Smooth muscle cell (in vitro differentiated cells): ENCODE data around the gene HDGFL2. TPM values are rescaled to one million over a fixed set of nuclear protein-coding genes. Genes with fewer than 3 reads are reported as not detected.

Experiments used
- DNase-seq: peaks from one replicate; lab custom pipeline; 2025; ENCODE audit not compliant: unreplicated experiment; lab: John Stamatoyannopoulos, UW
- H2AFZ ChIP-seq: fragments of 200-600 bp; sonication (generic); 2 replicates; pipeline ENCODE4 v1.6.0; 2016; ENCODE audit warnings: antibody characterized with exemption, low read depth, mild to moderate bottlenecking
- H3F3A ChIP-seq: fragments of 200-600 bp; sonication (generic); 2 replicates; pipeline ENCODE4 v1.6.0; 2017; ENCODE audit warnings: antibody characterized with exemption, low read depth
- H3K27ac ChIP-seq: fragments of 200-600 bp; sonication (generic); 2 replicates; pipeline ENCODE4 v1.5.1; 2016; ENCODE audit warnings: low read depth, mild to moderate bottlenecking
- H3K27me3 ChIP-seq: fragments of 200-600 bp; sonication (generic); 2 replicates; pipeline ENCODE4 v1.6.1; 2016; ENCODE audit warnings: low read depth, mild to moderate bottlenecking
- H3K36me3 ChIP-seq: fragments of 200-600 bp; sonication (generic); 2 replicates; pipeline ENCODE4 v1.5.1; 2016; ENCODE audit warnings: low read depth
- H3K4me1 ChIP-seq: fragments of 200-600 bp; sonication (generic); 2 replicates; pipeline ENCODE4 v1.5.1; 2016; ENCODE audit warnings: low read depth
- H3K4me2 ChIP-seq: fragments of 200-600 bp; sonication (generic); 2 replicates; pipeline ENCODE4 v1.6.0; 2016; ENCODE audit warnings: mild to moderate bottlenecking
- H3K4me3 ChIP-seq: fragments of 200-600 bp; sonication (generic); 2 replicates; pipeline ENCODE4 v1.5.1; 2016; ENCODE audit warnings: mild to moderate bottlenecking
- H3K79me2 ChIP-seq: fragments of 200-600 bp; sonication (generic); 2 replicates; pipeline ENCODE4 v1.6.0; 2016; ENCODE audit warnings: low read depth, mild to moderate bottlenecking
- H3K9ac ChIP-seq: fragments of 200-600 bp; sonication (generic); 2 replicates; pipeline ENCODE4 v1.6.0; 2016; ENCODE audit warnings: low read depth
- H3K9me3 ChIP-seq: fragments of 200-600 bp; sonication (generic); replicated peaks from 2 replicates; pipeline ENCODE4 v1.5.1; 2016; ENCODE audit warnings: low read depth
- H4K20me1 ChIP-seq: fragments of 200-600 bp; sonication (generic); 2 replicates; pipeline ENCODE4 v1.6.0; 2016; ENCODE audit warnings: low read depth
- WGBS: methylation state at CpG from one replicate; pipeline ENCODE4 v1.1.7; 2016; ENCODE audit warnings: low lambda C conversion rate; 5-methylcytosine and 5-hydroxymethylcytosine counted together
- polyA plus RNA-seq: library from polyadenylated mRNA; unstranded; fragments of >200 nt; fragmentation: Nextera tagmentation; extraction: Ambion mirVana; gene quantifications from 2 replicates; pipeline ENCODE4 v1.2.1, GENCODE V29; 2016
- total RNA-seq: library from RNA; depleted of rRNA; stranded (reverse); fragments of >200 nt; gene quantifications from 2 replicates; pipeline ENCODE4 v1.2.3, GENCODE V29; 2014
- TF ChIP-seq, protein P1 (sequence below): fragments of 200-600 bp; sonication (generic); IDR thresholded peaks from 2 replicates; pipeline ENCODE4 v1.5.1; 2017; ENCODE audit warnings: borderline replicate concordance, mild to moderate bottlenecking, antibody characterized with exemption; ENCODE audit not compliant: insufficient read depth, poor library complexity, severe bottlenecking

The HDGFL2 gene
- total and polyA plus RNA-seq, 2 experiments from 2014 or later: 27.9 to 94.1 TPM

DNA sequence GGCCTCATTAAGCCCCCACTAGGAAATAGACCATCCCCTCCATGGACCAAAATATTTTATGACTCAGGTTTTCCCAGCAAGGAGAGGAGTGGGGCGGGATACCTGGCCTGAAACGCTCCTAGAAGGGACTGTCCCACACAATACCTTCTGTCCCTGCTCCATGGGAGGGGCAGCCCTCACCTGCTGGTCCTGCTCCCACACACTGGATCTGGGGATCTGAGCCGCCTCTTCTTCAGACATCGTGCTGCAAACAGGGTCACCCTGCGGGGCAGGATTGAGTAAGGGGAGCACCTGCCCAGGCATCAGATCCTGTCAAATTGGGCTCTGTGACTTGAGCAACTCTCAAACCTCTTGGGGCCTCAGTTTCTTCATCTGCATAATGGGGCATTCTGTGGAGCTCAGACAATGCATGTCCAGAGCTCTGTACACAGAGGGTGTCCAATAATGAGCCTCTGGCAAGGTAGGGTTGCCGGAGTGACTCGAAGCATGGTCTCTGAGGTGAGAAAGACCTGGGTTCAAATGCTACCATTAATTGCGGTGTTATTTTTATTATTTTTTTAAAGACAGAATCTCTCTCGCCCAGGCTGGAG is 61.8 kb downstream of the HDGFL2 start:
- Histone ChIP-seq H4K20me1 (no peaks in the 10 kb centered on the region), H3K4me1 (no peaks in the 10 kb centered on the region), H3K27ac (no peak overlapping the region), H3K9ac (no peak overlapping the region), H3K79me2 (no peaks in the 10 kb centered on the region), H3K27me3 (peaks cover 22% of the 10 kb centered on the region), H3K9me3 (no peaks in the 10 kb centered on the region), H3K4me2 (no peak overlapping the region), H2AFZ (no peak overlapping the region), H3K4me3 (no peak overlapping the region), H3K36me3 (no peaks in the 10 kb centered on the region), H3F3A (no peaks in the 10 kb centered on the region)
- DNase-seq: no peak
- TF ChIP-seq, protein P1, sequence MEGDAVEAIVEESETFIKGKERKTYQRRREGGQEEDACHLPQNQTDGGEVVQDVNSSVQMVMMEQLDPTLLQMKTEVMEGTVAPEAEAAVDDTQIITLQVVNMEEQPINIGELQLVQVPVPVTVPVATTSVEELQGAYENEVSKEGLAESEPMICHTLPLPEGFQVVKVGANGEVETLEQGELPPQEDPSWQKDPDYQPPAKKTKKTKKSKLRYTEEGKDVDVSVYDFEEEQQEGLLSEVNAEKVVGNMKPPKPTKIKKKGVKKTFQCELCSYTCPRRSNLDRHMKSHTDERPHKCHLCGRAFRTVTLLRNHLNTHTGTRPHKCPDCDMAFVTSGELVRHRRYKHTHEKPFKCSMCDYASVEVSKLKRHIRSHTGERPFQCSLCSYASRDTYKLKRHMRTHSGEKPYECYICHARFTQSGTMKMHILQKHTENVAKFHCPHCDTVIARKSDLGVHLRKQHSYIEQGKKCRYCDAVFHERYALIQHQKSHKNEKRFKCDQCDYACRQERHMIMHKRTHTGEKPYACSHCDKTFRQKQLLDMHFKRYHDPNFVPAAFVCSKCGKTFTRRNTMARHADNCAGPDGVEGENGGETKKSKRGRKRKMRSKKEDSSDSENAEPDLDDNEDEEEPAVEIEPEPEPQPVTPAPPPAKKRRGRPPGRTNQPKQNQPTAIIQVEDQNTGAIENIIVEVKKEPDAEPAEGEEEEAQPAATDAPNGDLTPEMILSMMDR: no peak
- WGBS: 89% methylated on average over 9 of the region's 9 CpGs

DNA sequence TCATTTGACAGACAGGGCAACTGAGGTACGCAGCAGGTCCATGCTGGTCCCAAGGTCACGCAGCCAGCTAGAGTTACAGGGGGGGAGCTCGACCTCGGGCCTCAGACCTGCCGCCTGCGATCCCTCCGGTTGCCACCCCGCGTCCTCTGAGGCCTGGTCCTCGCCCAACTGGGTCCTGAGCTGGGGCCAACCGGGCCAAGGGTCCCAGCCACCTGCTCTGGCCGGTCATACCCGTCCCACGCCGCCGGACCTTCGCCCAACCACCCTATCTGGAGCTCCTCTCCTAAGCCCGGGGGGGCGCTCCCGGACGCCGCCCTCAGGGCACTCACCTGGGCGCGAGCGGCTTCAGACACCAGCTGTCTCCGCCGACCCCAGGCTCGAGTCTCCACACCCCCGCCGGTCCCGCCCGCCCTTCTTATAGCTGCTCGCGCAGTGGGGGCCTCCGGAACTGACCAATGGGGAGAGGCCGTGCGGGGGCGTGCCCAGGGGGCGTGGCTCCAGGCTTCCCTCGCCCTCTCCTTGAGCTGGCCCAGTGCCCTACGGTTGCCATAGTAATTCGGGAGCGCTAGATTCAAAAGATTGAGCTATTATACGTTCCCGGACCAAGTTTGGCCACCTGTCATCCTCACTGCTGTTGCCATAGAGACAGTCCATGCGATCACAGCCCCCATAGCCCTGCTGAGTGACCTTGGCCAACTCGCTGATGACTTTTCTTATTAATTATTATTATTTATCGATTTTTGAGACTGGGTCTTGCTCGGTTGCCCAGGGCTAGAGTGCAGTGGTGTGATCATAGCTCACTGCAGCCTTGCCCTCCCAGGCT is 63.0 kb downstream of the HDGFL2 start, which contains the start of gene PLIN5:
Gene PLIN5, minus strand, starts transcription at position 389 of the 823 bp plus-strand sequence. CDS start 1,150 bp downstream, outside the sequence.
- Histone ChIP-seq H3K4me1 (no peaks in the 10 kb centered on the region), H3K4me3 (peak within 1 kb of the TSS; percentile 24), H3K79me2 (no peaks in the 10 kb centered on the region), H3K9ac (no peak within 1 kb of the TSS), H3K9me3 (no peaks in the 10 kb centered on the region), H3K36me3 (no peaks in the 10 kb centered on the region), H3K27ac (no peak within 1 kb of the TSS), H3K4me2 (peak within 1 kb of the TSS; percentile 63), H3F3A (no peaks in the 10 kb centered on the region), H3K27me3 (peaks cover 22% of the 10 kb centered on the region), H2AFZ (no peak within 1 kb of the TSS), H4K20me1 (no peaks in the 10 kb centered on the region)
- TF ChIP-seq, protein P1: no peak
- WGBS: 14% methylated on average over 46 of the region's 49 CpGs
- DNase-seq: no peak

DNA sequence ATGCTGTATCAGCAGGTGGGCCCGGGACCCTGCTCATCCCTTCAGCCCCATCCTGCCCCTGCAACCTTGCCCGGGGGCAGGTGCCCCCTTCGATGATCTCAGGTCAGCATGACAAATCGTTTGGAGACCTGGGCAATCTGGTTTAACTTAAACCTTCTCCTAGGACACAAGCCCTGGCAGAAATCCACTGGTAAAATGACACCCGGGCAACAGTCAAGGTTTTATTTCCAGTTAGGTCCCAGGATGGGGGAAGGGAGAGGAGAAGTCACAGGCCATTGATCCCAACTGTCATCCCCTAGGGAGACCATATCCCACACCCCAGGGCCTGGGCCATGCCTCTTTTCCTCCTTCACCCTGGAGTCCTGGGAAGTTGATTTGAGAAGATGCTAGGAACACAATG is 64.7 kb downstream of the HDGFL2 start:
- H3K4me3 ChIP-seq: no peak overlapping the region
- WGBS: 75% methylated on average over 5 of the region's 5 CpGs
- H3F3A ChIP-seq: no peaks in the 10 kb centered on the region
- no peak overlapping the region for H3K9ac ChIP-seq
- peaks cover 22% of the 10 kb centered on the region for H3K27me3 ChIP-seq
- no peak for DNase-seq
- H3K4me1 ChIP-seq: no peaks in the 10 kb centered on the region
- no peaks in the 10 kb centered on the region for H3K36me3 ChIP-seq
- no peaks in the 10 kb centered on the region for H3K79me2 ChIP-seq
- H3K27ac ChIP-seq: no peak overlapping the region
- no peaks in the 10 kb centered on the region for H4K20me1 ChIP-seq
- H3K4me2 ChIP-seq: no peak overlapping the region
- peaks cover 2% of the 10 kb centered on the region for H3K9me3 ChIP-seq
- TF ChIP-seq, protein P1: no peak
- no peak overlapping the region for H2AFZ ChIP-seq
